ENCODE data around the gene COQ9.
"Not testable (repeated sequence)": the region's sequence is repeated elsewhere in the genome, so short reads cannot be mapped to it uniquely, and the experiment has no call there.

COQ9 gene

DNA sequence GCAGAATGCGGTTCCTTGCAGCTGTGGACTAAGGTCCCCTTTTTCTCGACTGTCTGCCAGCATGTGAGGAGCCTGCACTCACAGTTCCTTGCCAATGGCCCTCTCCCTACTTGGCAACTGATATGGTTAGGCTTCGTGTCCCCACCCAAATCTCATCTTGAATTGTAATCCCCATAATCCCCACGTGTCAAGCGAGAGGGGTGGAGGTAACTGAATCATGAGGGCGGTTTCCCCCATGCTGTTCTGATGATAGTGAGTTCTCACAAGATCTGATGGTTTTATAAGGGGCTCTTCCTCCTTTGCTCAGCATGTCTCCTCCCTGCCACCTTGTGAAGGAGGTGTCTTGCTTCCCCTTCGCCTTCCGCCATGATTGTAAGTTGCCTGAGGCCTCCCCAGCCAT is 20.0 kb upstream of the COQ9 start:
- DNase-seq (ENCODE audit: low spot score): no peak

DNA sequence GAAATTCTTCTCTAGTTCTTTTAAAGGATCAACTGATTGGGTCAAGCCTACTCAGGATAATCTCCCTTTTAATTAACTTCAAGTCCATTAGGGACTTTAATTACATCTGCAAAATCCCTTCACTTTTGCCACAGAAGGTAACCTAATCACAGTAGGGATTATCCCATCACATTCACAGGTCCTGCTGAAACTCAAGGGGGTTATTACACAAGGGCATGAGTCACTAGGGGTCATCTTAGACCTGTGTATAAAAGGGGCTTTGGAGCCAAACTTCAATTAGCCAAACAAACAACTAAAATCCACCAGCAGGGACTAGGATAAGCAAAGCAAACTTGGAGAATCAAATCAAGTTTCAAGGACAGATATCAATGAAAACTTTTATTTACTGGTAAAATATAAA is 19.5 kb upstream of the COQ9 start:
- no peak for DNase-seq (ENCODE audit: low spot score)

DNA sequence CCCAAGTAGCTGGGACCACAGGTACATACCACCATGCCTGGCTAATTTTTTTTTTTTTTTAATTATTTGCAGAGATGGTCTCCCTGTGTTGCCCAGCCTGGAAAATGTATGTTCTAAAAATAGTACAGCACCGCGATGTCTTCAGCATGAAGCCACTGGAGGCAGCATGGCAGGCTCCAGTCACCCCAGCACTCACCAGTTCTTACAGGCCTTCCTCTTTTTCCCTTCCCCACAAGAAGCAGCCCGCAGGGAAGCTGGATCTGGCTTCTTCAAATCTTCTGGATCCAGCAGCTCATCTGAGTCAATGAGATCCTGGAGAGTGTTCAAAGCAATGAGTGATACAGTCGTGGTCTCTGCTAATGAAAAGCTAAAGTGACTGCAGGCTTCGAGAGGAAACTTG is 16.3 kb upstream of the COQ9 start:
- no peak for DNase-seq (ENCODE audit: low spot score)

DNA sequence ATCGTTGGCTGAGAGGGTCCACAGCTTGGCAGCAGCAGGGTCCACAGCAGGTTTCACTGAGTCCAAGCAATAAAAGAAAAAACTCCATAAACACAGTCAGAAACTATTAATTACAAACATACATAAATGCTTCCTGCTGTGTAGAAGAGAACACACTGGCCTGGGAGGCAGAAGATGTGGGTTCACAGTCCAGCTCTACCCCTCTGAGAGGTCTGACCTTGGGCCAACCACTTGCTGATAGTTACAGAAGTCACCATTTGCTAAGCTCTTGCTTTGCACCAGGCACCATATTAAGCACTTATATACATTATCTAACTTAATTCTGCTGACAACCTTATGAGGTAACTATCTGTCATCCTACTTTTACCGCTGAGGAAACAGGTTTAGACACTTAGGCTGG is 14.8 kb upstream of the COQ9 start:
- no peak for DNase-seq (ENCODE audit: low spot score)

DNA sequence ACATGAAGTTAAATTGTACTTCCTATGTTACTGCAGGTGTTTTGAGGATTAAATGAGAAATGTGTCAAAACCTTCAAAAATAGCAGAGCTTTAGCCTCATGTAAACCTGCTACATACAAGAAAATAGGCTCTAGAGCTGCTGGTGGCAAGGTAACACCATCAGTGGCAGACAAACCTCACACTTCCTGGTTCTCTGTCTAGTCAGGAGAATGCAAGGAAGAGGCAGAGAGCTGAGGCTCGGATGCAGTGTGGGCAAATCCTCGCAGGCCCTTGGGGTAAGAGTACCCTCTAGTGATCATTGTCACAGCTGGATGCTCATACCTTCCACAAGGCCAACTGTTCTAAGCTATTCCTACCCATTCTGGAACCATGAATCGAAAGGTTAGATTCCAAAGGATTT is 14.3 kb upstream of the COQ9 start:
- DNase-seq (ENCODE audit: low spot score): no peak

DNA sequence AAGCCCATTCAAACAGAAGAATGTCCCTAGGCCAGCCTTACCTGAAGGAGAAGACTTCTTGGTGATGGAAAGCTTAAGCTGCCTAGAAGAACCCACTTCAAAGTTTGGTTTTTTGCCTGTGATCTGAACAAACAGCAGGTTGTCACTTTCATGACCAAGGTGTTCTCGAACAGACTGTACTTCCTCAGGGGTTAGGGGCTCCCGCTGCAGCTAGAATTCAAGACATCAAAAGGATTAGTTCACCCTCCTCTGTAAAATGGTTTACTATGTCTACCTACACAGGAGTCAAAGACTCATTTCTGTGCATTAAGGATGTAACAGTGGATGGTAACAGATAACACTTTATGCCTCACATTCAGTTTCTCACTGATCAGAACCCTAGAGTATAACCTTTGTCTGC is 13.3 kb upstream of the COQ9 start:
- no peak for DNase-seq (ENCODE audit: low spot score)

DNA sequence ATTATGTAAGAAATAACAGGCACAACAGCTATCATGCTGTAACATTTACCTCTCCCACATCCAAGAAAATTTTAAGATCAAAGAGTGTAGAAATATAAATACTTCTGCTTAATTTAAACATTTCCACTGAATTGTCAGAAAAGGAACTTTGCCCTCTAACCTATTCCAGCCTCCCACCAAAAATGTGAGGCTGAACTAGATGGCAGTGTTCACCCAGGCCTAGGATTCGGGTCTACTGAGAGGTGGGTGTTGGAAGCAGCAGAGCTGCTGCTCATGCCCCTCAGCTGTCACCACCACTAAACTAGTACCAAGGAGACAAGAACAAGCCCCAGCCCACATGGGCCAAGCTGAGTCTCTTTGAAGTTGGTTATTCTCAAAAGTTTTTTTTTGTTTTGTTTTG is 11.4 kb upstream of the COQ9 start:
- no peak for DNase-seq (ENCODE audit: low spot score)

DNA sequence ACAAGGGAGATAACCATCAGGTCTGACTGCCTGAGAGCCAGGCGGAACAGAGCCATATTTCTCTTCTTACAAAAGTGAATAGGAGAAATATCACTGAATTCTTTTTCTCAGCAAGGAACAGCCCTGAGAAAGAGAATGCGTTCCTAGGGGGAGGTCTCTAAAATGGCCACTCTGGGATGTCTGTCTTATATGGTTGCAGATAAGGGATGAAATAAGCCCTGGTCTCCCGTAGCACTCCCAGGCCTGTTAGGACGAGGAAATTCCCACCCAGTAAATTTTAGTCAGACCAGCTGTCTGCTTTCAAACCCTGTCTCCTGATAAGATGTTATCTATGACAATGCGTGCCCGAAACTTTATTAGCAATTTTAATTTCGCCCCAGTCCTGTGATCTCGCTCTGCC is 7.3 kb upstream of the COQ9 start:
- not testable (repeated sequence) for DNase-seq (ENCODE audit: low spot score)

DNA sequence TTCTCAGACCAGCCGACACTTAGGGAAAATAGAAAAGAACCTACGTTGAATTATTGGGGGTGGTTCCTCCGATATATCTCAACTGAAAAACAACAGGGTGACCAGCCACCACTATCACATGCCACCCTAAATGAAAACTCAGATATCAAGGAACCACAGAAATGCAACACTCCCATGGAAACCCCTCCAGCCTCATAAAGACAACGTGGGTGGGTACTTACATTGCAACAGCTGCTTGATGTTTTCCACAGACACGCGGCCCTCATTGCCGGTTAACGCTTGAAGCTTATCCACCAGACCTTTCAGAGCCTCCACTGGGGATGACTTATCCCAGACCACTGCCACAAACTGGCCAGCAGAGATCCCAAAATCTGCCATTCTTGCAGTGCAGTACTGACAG is 6.7 kb upstream of the COQ9 start:
- not testable (repeated sequence) for DNase-seq (ENCODE audit: low spot score)

DNA sequence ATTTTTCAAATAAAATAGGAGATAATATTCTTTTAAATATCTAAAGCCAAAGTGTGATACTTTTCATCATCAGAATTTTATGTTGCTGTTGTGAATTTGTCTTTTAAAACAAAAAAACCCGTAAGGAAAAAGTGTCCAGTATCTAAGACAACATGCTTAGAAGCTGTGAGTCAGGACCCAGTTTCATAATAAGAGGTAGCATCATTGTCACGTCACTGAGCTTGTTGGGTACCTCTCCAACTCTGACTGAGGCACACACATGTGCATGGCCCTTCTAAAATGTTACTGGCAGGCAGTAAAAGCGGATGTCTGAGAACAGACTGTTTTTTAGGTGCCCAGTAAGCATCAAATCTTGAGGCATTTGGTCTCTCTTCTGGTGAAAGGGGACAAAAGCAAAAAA is 2.6 kb upstream of the COQ9 start:
- DNase-seq (ENCODE audit: low spot score): peak; percentile 23

DNA sequence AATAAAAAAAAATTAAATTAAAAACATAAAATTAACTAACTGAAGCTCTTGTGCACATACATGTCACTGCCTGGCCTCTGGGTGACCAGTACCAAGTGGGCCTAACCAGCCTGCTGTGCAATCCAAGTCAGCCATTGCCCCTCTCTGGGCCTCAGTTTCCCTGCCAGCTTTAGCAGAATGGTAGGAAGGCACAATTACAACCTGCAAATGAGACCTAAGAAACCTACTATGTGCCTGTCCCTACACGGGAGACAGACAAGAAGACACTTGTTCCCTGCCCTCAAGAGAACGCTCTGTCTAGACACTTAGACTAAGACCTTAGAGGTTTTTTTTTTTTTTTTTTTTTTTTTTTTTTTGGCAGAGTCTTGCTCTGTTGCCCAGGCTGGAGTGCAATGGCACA is 1.8 kb upstream of the COQ9 start:
- DNase-seq (ENCODE audit: low spot score): no peak

DNA sequence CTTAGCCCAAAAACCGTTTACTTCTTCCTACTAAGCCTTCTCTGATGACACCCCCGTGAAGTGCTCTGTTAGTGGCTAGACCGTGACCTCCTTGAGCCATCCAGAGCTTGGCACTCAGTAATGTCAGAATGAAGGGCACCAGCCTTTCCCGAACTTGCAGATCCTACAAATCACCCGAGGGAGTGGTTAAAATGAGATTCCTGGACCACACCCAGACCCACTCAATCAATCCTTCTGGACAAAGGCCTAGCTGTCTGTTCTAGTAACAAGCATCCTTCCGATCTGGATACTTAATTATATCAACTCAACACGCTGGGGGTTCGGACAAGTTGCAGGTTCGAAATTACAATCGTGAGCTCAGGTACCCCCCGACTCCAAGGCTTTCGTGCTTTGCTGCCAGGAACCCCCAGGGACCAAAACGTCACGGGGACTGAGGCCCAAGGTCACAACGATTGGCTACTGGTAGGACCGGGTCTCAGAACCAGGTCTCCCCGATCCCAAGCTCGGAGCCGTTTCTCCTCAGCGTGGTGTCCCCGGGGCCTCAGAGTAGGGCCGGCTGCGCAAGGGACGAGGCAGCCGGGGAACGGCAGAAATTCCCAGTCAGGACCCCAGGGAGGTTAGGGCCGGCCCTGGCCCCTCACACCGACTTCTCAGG is 621 bp upstream of the COQ9 start:
- DNase-seq (ENCODE audit: low spot score): peak; percentile 40

DNA sequence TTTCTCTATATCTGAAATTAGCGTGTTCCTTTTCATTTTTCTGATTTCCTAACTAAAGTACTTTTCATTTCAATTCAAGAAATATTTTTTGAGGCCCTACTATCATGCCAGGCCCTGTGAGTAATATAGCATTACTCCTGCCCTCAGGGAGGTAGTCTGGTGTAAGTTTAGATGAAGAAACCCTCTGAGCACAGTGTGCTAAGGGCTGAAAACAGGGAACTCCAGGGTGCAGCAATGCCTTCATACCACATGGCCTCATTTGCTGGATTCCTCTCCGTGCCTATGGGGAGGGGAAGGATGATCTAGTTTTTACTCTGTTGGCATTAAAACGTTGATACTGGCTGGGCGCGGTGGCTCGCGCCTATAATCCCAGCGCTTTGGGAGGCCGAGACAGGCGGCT is 4.7 kb downstream of the COQ9 start:
- DNase-seq (ENCODE audit: low spot score): no peak

DNA sequence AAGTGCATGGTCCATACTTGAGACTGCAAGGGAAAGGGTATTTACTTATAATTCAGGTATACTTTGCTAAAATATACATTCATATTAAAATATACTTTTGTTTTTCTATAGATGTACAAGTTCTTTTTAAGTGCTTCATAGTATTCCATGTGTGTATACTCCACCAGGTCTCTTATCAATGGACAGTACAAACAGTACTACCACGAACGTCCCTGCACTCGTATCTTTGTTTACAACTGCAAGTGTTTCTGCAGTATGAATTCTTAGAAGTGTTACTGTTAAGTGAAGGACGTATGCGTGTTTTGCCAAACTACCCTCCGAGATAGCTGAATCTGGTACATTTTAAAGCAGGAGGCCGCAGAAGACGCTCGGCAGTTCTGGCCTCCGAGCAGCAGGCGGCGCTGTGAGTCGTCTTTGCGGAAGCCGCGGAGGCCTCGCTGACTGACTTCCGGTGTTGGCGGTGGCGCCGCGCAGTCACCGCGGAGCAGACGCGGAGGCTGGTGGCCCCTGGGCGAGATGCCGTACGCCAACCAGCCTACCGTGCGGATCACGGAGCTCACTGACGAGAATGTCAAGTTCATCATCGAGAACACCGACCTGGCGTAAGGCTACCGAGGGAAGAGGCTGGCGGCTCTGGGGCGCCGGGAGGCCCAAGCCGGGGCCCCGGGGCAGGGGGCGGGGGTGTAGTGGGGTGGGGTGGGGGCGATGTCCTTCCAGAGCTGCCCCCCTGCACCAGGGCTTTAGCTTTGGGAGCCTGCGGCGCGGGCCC is 15.1 kb downstream of the COQ9 start, which contains the start of gene POLR2C:
Gene POLR2C, plus strand, starts transcription at position 471 of the 769 bp plus-strand sequence. Its CDS starts 46 bp downstream, at position 517.
- DNase-seq (ENCODE audit: low spot score): peak; percentile 87

DNA sequence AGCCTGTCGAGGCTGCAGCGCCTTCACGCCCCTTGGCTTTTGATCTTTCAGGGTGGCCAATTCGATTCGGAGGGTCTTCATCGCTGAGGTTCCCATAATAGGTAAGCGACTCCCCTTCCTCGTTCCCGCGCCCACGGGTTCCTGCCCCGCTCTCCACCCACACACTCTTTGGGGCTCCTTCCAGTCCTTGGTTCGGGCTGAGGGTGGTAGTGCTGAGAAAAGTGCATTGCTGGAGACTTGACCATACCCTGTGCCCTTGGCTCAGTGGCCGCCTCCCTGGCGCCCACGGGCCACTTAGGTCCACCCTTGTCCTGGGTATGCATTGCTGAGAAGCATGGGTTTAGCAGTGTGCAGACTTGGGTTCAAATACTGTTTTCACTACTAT is 15.7 kb downstream of the COQ9 start:
- no peak for DNase-seq (ENCODE audit: low spot score)

DNA sequence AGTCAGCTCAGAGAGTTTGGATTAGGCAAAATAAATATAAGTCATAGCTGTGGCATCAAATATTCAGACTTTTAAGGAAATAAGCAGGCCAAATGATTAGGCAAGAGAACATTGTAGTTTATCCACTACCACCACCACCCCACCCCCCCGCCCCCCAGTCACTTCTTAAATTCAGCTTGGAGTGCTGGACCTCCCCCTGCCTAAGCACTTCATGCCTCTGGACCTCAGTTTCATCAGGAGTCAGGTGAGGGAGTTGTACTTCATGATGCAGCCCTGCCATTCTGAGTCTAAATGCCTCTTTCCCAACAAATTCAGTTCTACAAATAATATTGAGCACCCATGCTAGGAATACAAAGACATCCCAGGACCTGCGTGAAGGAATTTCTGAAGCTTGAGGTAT is 17.2 kb downstream of the COQ9 start:
- DNase-seq (ENCODE audit: low spot score): no peak

DNA sequence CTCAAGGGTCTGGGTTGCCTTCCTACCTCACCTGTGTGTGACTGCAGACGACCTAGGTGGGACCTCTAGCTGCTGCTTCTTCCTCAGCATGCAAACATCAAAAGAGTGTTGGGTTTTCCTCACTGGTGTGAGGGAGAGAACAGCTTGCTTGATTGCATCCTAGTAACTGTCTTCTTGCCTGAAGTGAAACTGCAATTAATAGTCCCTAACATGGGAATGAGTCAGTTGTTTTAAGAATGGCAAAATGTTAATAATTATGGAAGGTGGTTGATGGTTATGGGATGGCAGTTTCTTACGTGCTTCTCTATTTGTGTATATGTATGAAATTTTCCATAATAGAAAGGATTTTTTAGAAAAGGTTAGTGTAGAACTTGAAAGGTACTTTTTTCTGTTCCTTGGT is 21.1 kb downstream of the COQ9 start:
- peak; percentile 62 for DNase-seq (ENCODE audit: low spot score)

DNA sequence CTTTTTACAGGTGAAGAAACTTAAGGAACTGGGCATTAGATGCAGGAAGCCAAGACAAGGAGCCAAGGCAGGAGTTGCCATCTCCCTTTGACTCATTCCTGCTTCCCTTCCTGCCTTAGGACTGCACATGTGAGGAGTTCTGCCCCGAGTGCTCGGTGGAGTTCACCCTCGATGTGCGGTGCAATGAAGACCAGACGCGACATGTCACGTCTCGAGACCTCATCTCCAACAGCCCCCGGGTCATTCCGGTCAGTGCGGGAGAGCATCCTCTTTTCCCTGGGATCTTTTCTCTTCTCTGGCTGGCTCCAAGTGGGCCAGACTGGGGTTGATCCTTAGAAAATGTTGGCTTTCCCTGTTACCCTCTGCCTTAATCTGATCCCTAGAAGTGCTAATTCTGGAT is 21.8 kb downstream of the COQ9 start:
- no peak for DNase-seq (ENCODE audit: low spot score)

DNA sequence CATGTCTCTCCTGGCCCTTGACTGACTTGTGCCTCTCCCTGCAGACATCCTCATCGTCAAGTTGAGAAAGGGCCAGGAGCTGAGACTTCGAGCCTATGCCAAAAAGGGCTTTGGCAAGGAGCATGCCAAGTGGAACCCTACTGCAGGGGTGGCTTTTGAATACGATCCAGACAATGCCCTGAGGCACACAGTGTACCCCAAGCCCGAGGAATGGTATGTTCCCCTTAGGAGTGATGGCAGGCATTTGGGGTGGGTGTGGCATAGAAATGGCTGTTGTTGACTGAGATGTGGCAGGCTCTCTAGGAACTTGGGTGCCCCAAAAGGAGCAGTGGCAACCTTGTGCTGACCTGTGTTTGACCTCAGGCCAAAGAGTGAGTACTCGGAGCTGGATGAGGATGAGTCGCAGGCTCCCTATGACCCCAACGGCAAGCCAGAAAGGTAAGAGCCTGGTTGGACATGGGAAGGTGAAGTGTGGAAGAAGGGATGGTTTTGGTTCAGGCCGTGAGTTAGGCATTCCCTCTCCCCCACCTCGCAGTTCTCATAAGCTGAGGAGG is 22.7 kb downstream of the COQ9 start:
- no peak for DNase-seq (ENCODE audit: low spot score)

DNA sequence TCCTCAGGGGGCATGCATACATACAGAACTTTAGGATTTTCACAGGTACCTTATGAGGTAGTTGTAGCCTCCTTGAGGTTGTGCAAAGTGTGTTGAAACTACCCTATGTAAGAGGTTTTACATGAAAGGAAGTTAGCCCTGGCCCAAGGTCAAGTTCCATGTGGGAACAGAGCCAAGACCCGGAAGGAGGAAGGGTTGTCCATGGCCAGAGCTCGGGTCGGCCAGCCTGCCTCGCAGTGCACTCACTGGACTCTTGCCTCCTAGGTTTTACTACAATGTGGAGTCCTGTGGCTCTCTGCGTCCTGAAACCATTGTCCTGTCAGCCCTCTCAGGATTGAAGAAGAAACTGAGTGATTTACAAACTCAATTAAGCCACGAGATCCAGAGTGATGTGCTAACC is 23.4 kb downstream of the COQ9 start:
- no peak for DNase-seq (ENCODE audit: low spot score)

DNA sequence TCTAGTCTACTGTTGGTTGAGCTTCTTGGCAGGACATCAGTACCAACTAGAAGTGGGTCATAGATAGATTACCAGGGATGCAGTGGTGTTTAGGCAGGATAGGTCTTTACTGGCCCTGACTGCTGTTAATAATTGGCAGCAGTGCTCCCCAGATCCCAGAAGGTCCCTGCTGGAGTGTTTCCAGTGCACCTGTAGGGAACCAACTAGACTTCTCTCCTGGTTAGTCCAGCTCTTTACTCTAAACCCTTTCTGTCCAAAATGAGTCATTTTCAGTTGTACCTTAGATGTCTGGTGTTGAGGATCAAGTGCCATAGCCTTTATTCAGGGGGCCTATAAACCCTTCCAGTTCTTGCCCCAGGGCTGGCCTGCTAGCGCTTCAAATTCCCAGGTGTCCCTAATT is 23.9 kb downstream of the COQ9 start:
- DNase-seq (ENCODE audit: low spot score): peak; percentile 24

DNA sequence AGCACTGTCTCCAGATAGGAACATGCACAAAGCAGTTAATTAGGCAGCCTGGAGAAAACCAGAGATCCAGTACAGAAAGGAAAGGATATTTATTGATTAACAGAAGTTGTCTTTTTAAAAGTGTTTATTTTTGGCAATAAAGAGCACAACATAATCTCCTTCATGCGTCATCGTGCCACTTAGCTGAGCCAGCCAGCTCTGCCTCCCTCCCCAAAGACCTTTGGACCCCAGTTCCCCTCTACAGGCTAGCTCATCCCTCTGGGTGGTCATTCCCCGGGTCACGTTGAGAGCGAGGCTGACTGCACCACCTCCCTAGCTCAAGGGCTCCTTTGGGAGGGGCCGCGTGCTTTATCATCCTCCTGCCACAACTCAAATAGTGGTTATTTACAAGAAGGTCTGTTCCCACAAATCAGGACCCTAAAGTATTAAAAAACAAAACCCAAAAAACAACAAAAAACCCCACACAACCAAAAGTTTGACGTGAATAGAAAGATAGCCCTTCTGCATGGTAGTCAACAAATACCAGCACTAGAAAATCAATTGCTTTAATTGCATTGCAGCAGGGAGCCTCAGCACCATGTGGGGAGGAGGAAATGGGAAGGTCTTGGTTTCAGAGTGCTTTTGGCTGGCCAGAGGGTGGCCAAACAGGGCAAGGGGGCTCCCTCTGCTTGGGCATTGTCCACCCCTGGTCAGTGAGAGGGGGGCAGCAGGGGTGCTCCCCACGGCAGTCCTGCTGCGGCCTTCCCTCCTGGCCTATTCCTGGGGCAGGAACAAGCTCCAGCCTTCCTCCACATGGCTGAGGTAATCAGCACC is 24.8 kb downstream of the COQ9 start:
- DNase-seq (ENCODE audit: low spot score): peak; percentile 60

DNA sequence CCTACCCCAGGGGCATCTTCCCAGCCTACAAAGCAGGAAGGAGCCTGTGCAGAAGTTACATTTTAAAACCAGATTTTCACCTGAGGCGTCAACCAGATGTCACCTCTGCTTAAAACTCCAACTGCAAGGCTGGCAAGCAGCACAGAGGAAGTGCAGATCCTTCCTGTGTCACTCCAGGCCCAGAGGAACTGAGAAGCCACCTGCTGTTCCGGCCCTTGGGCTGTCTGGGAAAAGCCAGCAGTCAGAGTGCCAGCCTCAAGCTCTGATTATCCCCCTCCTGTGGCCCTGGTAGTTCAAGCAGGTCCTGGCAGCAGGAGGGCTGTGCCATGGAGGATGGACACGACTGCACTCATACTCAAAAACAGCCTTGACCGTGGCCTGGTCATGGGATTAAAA is 25.4 kb downstream of the COQ9 start:
- no peak for DNase-seq (ENCODE audit: low spot score)

Data from kidney tubule cell (primary cell).